Gastroesophageal sphincter (tissue), 3 donors: Measurements from ENCODE around the gene SLC35F3.

Source experiments
- EP300 ChIP-seq: sonication (generic); formaldehyde crosslinking; IDR thresholded peaks from one replicate; pipeline ENCODE4 v1.6.1; 2017; ENCODE audit warnings: antibody characterized with exemption, mild to moderate bottlenecking
- POLR2A ChIP-seq, 2 donors: fragments of 450-650 bp; IDR thresholded peaks; one replicate each; pipeline ENCODE4 v1.6.1; 2017; ENCODE audit warnings: antibody characterized with exemption in 2 of 2, mild to moderate bottlenecking in 2 of 2, moderate library complexity in 1 of 2
- POLR2AphosphoS5 ChIP-seq: sonication (generic); formaldehyde crosslinking; IDR thresholded peaks from one replicate; pipeline ENCODE4 v1.6.1; 2017; ENCODE audit warnings: antibody characterized with exemption
- TF ChIP-seq, protein P1 (sequence below), 4 experiments: fragments of 200-600 bp in 2 of 4; fragments of 450-650 bp in 2 of 4; sonication (generic) in 1 of 4; IDR thresholded peaks; one replicate each; pipeline ENCODE4 v1.5.1; 2017 to 2019; ENCODE audit warnings: antibody characterized with exemption in 4 of 4, mild to moderate bottlenecking in 2 of 4, moderate library complexity in 2 of 4

DNA sequence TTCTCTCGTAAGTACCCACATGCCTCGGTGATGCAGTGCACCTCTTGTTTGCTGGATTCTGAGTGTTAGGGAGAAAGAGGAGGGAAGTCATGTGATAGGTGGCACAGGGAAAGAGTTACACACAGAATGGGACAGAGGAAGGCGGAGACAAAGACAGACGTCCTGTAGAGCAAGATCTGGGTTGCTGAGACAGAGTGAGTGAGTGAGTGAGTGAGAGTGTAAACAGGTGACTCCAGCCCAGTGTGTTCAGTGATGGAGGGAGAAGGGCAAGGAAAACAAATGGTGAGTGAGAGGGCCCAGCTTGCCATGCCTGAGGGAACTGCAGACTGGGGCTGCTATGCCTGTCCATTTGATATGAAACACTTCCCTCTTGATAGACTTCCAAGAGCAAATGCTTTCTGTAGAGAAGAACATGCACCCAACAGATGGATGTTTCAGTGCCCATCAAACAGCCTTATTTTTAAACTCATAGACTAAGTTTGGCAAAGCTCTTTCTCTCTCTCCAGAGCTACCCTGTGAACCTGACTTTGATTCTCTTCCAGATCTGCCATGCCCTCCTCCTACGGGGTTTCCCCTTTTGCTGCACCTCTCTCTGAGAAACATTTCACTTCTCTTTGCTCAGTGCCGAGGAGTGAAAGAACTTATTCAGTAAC is 258.9 kb downstream of the SLC35F3 start:
- TF ChIP-seq POLR2A (IDR thresholded peaks at IDR 0.05) (no peak), POLR2AphosphoS5 (no peak), EP300 (no peak)
- TF ChIP-seq, protein P1, sequence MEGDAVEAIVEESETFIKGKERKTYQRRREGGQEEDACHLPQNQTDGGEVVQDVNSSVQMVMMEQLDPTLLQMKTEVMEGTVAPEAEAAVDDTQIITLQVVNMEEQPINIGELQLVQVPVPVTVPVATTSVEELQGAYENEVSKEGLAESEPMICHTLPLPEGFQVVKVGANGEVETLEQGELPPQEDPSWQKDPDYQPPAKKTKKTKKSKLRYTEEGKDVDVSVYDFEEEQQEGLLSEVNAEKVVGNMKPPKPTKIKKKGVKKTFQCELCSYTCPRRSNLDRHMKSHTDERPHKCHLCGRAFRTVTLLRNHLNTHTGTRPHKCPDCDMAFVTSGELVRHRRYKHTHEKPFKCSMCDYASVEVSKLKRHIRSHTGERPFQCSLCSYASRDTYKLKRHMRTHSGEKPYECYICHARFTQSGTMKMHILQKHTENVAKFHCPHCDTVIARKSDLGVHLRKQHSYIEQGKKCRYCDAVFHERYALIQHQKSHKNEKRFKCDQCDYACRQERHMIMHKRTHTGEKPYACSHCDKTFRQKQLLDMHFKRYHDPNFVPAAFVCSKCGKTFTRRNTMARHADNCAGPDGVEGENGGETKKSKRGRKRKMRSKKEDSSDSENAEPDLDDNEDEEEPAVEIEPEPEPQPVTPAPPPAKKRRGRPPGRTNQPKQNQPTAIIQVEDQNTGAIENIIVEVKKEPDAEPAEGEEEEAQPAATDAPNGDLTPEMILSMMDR (IDR thresholded peaks at IDR 0.05): no peak
